Measurements from ENCODE around the gene TTLL10.
A peak's percentile ranks its signal among the peaks of the same experiment; 100 is the strongest.

TTLL10 gene

DNA sequence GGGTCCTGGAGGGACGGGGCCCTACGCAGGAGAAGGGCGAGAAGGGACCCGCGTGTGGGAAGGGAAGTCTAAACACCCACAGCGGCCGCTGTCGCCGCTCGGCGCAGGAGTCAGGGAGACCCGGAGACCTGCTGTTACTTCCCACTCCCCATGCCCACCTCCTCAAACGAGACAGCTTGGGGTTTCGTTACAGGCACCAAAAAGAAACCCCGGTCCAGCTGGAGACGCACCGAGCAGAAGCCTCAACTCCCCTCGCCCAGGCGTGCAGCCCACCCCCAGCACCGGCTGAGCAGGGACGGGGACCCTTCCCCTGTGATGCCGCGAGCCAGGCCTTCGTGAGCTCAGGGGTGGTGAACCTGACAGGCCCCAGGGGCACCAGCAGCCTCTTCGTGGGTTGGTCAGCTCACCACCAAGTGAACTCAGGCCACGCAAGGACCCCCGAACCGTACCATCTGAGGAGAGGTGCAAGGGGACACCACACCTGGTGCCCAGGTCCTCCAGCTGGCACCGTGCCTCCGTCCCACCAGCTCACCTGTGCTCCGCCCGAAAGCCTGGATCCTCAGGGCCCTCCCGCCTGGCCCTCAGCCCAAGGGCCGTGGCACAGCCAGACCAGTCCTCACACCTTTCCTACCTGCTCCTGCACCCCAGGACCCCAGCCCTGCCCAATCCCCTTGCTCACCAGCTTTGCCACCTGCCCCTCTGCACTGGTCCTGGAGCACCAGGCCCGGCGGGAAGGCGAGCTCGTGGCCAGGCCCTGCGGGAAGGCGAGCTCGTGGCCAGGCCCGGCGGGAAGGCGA, 53.1 kb downstream of the TTLL10 start:
- no peak for DNase-seq (ENCODE audit: low read depth)
- H3K4me3 ChIP-seq (ENCODE audit: low read depth, low read length): no peak overlapping the region
- TF ChIP-seq, protein P1, sequence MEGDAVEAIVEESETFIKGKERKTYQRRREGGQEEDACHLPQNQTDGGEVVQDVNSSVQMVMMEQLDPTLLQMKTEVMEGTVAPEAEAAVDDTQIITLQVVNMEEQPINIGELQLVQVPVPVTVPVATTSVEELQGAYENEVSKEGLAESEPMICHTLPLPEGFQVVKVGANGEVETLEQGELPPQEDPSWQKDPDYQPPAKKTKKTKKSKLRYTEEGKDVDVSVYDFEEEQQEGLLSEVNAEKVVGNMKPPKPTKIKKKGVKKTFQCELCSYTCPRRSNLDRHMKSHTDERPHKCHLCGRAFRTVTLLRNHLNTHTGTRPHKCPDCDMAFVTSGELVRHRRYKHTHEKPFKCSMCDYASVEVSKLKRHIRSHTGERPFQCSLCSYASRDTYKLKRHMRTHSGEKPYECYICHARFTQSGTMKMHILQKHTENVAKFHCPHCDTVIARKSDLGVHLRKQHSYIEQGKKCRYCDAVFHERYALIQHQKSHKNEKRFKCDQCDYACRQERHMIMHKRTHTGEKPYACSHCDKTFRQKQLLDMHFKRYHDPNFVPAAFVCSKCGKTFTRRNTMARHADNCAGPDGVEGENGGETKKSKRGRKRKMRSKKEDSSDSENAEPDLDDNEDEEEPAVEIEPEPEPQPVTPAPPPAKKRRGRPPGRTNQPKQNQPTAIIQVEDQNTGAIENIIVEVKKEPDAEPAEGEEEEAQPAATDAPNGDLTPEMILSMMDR (IDR thresholded peaks at IDR 0.05; ENCODE audit: low read depth, low read length, missing control alignments): no peak

DNA sequence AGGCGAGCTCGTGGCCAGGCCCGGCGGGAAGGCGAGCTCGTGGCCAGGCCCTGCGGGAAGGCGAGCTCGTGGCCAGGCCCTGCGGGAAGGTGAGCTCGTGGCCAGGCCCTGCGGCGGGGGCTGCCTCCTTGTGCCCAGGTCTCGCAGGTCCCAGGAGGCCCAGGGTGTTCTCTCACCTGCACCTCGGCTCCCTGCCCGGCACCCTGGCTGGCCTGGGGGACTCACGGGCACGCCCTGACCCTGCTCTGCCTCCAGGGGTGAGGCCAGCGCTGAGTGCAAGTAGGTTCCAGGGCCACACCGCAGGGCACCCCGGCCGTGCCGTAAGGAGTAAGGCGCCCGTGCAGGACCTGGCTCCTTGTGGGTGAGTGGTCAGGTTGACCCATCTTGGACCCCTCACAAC, 53.7 kb downstream of the TTLL10 start:
- TF ChIP-seq, protein P1 (IDR thresholded peaks at IDR 0.05; ENCODE audit: low read depth, low read length, missing control alignments): no peak
- no peak for DNase-seq (ENCODE audit: low read depth)

DNA sequence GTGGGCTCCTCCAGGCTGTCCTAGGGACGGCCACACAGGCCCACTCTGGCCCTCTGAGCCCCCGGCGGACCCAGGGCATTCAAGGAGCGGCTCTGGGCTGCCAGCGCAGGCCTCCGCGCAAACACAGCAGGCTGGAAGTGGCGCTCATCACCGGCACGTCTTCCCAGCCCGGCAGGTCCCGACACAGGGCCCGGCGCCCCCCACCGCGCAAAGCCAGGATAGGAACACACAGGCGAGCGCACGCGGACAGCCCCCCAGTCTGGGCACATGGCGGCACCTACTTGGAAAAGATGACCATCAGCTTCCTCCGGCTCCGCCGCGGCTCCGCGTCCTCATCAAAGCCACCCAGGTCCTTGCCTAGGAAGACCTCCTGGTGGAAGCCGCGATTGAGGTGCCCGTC, 54.5 kb downstream of the TTLL10 start:
- DNase-seq (ENCODE audit: low read depth): no peak
- H3K4me3 ChIP-seq (ENCODE audit: low read depth, low read length): no peak overlapping the region
- TF ChIP-seq, protein P1 (IDR thresholded peaks at IDR 0.05; ENCODE audit: low read depth, low read length, missing control alignments): no peak

More for the DNA sequence above, 53.7 kb downstream of the TTLL10 start:
- H3K4me3 ChIP-seq (ENCODE audit: low read depth, low read length): no peak overlapping the region

DNA sequence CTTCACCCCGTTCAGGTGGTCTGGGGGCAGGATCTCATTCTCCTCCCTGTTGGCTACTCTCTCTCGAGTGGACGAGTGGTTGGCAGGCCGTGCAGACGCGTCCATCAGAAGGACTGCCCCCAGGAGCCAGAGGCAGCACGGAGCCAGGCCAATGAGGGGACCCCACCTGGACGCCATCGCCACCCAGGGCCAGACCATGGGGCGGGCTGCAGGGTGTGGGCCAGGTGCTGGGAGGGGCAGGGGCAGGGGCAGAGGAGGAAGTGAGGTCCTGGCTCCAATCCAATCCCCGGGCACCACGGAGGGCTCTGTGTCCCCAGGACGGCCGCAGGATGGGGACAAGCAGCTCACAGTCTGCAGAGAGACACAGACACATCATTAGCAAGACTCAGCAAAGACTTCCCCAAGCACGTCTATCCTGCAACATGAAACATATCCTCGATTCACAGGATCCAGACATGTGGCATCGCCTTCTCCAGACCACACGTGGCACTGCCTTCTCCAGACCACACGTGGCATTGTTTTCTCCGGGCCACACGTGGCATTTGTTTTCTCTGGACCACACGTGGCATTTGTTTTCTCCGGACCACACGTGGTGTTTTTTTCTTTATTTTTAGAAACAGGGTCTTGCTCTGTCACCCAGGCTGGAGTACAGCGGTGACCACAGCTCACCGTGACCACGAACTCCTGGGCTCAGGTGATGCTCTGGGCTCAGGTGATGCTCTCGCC, 55.1 kb downstream of the TTLL10 start:
- TF ChIP-seq, protein P1 (IDR thresholded peaks at IDR 0.05; ENCODE audit: low read depth, low read length, missing control alignments): no peak
- H3K4me3 ChIP-seq (ENCODE audit: low read depth, low read length): no peak overlapping the region
- no peak for DNase-seq (ENCODE audit: low read depth)

DNA sequence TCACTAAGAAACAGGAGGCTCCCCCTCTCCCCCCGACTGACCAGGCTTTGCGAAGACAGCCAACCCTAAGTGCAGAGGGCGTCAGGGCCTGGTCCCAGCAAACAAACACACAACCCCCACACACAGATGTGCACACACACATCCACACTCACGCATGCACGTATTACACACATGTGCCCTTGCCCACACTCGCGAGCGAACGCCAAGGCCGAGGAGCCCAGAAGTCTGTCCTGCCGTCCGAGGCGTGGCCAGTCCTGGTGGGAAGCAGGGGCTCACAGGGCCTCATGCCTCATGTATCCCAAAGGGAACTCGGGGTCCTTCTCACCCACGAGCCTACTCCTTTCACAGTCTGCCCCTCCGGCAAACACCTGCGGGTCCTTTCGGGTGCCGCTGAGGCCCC, 56.1 kb downstream of the TTLL10 start:
- TF ChIP-seq, protein P1 (IDR thresholded peaks at IDR 0.05; ENCODE audit: low read depth, low read length, missing control alignments): no peak
- no peak for DNase-seq (ENCODE audit: low read depth)
- H3K4me3 ChIP-seq (ENCODE audit: low read depth, low read length): no peak overlapping the region

DNA sequence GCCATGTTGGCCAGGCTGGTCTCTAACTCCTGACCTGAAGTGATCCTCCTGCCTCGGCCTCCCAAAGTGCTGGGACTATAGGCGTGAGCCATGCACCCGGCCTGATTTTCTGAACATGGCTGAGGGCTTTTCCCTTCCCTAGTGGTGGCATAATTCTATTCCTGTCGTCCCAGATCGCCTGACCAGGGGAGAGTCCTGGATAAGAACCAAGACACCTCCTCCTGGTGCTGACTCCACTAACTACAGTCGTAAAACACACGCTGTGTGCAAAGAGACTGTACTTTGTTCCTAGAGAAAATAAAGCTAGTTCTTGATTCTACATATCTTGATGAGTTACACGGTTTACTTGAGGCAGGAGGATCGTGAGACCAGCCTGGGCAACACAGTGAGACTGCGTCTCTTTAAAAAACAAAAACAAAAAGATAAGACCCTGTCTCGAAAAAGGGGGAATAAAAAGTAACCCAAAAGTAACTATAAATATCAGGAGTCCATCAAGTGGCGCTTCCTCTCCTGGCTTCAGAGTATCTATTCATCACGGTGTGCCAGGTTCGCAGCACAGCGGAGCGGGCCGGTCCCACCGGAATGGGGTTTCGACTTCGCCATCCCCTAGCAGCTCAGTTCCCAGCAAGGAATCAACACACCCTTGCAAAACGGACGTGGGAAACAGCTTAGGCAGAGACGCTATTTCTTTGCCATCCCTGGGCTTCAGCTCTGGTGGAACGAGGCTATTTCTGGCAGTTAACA, 57.1 kb downstream of the TTLL10 start:
- TF ChIP-seq, protein P1 (IDR thresholded peaks at IDR 0.05; ENCODE audit: low read depth, low read length, missing control alignments): peak; percentile 16
- DNase-seq (ENCODE audit: low read depth): no peak
- peak overlapping the region; percentile 91 for H3K4me3 ChIP-seq (ENCODE audit: low read depth, low read length)
